ENCODE results near the gene LRRC45.

The LRRC45 gene

DNA sequence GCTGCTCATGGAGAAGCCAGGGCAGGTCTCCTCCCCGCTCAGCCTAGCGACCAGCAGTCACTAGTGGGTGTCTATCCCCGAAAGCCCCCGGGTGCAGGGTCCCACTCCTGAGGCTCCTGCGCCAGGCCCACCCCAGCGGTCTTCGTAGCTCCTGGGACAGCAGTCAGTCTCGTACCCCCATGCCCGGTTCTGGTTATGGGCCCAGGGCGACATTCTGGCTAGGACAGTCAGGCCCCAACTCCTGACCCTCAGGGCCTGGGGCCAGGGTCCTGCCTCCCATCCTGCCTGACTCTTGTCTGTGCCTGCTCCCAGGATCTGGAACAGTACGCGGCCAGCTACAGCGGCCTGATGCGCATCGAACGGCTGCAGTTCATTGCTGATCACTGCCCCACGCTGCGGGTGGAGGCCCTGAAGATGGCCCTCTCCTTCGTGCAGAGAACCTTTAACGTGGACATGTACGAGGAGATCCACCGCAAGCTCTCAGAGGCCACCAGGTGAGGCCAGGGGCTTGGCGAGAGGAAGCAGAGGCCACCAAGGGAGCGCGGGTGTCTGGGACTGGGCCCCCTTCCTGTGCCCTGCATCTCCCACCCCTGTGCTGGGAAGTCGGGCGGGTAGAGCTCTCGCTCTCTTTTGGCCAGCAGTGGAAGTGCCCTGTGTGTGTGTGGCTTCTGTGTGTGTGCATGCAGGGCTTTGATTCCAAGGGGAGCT, 30.6 kb downstream of the LRRC45 start (continued):
- TF ChIP-seq, protein P1, sequence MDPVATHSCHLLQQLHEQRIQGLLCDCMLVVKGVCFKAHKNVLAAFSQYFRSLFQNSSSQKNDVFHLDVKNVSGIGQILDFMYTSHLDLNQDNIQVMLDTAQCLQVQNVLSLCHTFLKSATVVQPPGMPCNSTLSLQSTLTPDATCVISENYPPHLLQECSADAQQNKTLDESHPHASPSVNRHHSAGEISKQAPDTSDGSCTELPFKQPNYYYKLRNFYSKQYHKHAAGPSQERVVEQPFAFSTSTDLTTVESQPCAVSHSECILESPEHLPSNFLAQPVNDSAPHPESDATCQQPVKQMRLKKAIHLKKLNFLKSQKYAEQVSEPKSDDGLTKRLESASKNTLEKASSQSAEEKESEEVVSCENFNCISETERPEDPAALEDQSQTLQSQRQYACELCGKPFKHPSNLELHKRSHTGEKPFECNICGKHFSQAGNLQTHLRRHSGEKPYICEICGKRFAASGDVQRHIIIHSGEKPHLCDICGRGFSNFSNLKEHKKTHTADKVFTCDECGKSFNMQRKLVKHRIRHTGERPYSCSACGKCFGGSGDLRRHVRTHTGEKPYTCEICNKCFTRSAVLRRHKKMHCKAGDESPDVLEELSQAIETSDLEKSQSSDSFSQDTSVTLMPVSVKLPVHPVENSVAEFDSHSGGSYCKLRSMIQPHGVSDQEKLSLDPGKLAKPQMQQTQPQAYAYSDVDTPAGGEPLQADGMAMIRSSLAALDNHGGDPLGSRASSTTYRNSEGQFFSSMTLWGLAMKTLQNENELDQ (tag by site-specific recombination; IDR thresholded peaks at IDR 0.05; ENCODE audit: low read depth) = no peak
- TF ChIP-seq, protein P2, sequence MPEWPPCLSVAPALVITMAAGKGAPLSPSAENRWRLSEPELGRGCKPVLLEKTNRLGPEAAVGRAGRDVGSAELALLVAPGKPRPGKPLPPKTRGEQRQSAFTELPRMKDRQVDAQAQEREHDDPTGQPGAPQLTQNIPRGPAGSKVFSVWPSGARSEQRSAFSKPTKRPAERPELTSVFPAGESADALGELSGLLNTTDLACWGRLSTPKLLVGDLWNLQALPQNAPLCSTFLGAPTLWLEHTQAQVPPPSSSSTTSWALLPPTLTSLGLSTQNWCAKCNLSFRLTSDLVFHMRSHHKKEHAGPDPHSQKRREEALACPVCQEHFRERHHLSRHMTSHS (tag by site-specific recombination; IDR thresholded peaks at IDR 0.05) = no peak
- TF ChIP-seq, protein P3, sequence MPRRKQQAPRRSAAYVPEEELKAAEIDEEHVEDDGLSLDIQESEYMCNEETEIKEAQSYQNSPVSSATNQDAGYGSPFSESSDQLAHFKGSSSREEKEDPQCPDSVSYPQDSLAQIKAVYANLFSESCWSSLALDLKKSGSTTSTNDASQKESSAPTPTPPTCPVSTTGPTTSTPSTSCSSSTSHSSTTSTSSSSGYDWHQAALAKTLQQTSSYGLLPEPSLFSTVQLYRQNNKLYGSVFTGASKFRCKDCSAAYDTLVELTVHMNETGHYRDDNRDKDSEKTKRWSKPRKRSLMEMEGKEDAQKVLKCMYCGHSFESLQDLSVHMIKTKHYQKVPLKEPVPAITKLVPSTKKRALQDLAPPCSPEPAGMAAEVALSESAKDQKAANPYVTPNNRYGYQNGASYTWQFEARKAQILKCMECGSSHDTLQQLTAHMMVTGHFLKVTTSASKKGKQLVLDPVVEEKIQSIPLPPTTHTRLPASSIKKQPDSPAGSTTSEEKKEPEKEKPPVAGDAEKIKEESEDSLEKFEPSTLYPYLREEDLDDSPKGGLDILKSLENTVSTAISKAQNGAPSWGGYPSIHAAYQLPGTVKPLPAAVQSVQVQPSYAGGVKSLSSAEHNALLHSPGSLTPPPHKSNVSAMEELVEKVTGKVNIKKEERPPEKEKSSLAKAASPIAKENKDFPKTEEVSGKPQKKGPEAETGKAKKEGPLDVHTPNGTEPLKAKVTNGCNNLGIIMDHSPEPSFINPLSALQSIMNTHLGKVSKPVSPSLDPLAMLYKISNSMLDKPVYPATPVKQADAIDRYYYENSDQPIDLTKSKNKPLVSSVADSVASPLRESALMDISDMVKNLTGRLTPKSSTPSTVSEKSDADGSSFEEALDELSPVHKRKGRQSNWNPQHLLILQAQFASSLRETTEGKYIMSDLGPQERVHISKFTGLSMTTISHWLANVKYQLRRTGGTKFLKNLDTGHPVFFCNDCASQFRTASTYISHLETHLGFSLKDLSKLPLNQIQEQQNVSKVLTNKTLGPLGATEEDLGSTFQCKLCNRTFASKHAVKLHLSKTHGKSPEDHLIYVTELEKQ (tag by site-specific recombination; IDR thresholded peaks at IDR 0.05; ENCODE audit: borderline replicate concordance) = no peak
- TF ChIP-seq ZNF521 (tag by site-specific recombination; IDR thresholded peaks at IDR 0.05) = no peak
- no peak for TF ChIP-seq ZNF2 (tag by site-specific recombination; IDR thresholded peaks at IDR 0.05)

DNA sequence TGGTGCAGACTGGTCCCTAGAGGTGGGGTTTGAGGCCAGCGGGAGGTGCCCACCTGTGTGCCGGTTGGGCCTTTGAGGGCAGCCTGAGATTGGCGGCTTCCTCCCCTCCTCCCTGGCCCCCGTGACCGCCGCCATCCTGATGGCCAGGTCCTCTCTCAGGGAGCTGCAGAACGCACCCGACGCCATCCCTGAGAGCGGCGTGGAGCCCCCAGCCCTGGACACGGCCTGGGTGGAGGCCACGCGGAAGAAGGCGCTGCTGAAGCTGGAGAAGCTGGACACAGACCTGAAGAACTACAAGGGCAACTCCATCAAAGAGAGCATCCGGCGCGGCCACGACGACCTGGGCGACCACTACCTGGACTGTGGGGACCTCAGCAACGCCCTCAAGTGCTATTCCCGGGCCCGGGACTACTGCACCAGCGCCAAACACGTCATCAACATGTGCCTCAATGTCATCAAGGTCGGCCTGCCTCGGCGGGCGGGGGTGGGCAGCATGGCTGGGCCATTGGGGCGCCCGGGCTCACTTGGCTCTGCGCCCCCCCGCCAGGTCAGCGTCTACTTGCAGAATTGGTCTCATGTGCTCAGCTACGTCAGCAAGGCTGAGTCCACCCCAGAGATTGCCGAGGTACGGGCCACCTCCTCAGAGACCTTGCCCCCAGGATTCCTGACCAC, 31.4 kb downstream of the LRRC45 start:
- Histone ChIP-seq H3K4me3 (ENCODE audit: low read depth, low read length) (no peak overlapping the region), H3K36me3 (ENCODE audit: control insufficient read depth in 2 of 2, insufficient read depth in 1 of 2, low read length in 2 of 2) (peaks cover 0 to 78% of the 10 kb centered on the region in 2 experiments; a peak in 2 of 3 replicates), H3K4me1 (ENCODE audit: control insufficient read depth, insufficient read depth, low read length) (peaks cover 7% of the 10 kb centered on the region), H3K9me3 (ENCODE audit: control insufficient read depth, insufficient read depth, low read depth, low read length) (no peaks in the 10 kb centered on the region), H3K27ac (ENCODE audit: extremely low read depth, low read depth, low read length) (peak overlapping the region; percentile 36; the same call in 1 of the 2 replicates)
- ChIA-PET CTCF (interaction anchor here (0.7 to 1.8 kb wide), 3 partner anchors 17 to 28 kb away, joined by 3 to 8 read pairs (median 5); partner anchors contain the start of gene DCXR), POLR2A (interaction anchor here (2.1 to 14.2 kb wide), 4 partner anchors 10 to 31 kb away, joined by 4 to 96 read pairs (median 38); partner anchors contain the start of genes CENPX, DCXR, LRRC45 and RAC3)
- TF ChIP-seq ZNF239 (tag by site-specific recombination; IDR thresholded peaks at IDR 0.05) (no peak), ZNF223 (tag by site-specific recombination; IDR thresholded peaks at IDR 0.05) (no peak), SCRT1 (tag by site-specific recombination; IDR thresholded peaks at IDR 0.05; ENCODE audit: borderline replicate concordance) (no peak), ZNF843 (tag by site-specific recombination; IDR thresholded peaks at IDR 0.05) (no peak), ZNF610 (tag by site-specific recombination; IDR thresholded peaks at IDR 0.05; ENCODE audit: borderline replicate concordance) (no peak)
- TF ChIP-seq, protein P4, sequence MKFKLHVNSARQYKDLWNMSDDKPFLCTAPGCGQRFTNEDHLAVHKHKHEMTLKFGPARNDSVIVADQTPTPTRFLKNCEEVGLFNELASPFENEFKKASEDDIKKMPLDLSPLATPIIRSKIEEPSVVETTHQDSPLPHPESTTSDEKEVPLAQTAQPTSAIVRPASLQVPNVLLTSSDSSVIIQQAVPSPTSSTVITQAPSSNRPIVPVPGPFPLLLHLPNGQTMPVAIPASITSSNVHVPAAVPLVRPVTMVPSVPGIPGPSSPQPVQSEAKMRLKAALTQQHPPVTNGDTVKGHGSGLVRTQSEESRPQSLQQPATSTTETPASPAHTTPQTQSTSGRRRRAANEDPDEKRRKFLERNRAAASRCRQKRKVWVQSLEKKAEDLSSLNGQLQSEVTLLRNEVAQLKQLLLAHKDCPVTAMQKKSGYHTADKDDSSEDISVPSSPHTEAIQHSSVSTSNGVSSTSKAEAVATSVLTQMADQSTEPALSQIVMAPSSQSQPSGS (tag by site-specific recombination; IDR thresholded peaks at IDR 0.05; ENCODE audit: low read depth) = no peak
- TF ChIP-seq, protein P5, sequence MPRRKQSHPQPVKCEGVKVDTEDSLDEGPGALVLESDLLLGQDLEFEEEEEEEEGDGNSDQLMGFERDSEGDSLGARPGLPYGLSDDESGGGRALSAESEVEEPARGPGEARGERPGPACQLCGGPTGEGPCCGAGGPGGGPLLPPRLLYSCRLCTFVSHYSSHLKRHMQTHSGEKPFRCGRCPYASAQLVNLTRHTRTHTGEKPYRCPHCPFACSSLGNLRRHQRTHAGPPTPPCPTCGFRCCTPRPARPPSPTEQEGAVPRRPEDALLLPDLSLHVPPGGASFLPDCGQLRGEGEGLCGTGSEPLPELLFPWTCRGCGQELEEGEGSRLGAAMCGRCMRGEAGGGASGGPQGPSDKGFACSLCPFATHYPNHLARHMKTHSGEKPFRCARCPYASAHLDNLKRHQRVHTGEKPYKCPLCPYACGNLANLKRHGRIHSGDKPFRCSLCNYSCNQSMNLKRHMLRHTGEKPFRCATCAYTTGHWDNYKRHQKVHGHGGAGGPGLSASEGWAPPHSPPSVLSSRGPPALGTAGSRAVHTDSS (tag by site-specific recombination; IDR thresholded peaks at IDR 0.05) = no peak

Data from HEK293 (cell line).